Glomerular visceral epithelial cell (primary cell): ENCODE measurements around the gene RGPD8.

Experiments used
- DNase-seq: peaks from one replicate; pipeline ENCODE4 v3.0.0-alpha.2; 2016; ENCODE audit errors: extremely low spot score

RGPD8 gene

GRCh38 chr2:112335600-112335999 lies 97.8 kb downstream of the RGPD8 start:
- peak; percentile 9 for DNase-seq

GRCh38 chr2:112332123-112332696 lies 101.2 kb downstream of the RGPD8 start:
- no peak for DNase-seq

- DNase-seq: no peak
Measured at GRCh38 chr2:112322919-112323318, 110.5 kb downstream of the RGPD8 start.

- no peak for DNase-seq
Measured at GRCh38 chr2:112321375-112322320, 111.8 kb downstream of the RGPD8 start.
